SU-DHL-6 (cell line): ENCODE data around the gene LONRF2.

Experiments used
- H2AFZ ChIP-seq: fragments of 200-600 bp; sonication (generic); 2 replicates; pipeline ENCODE4 v1.6.1; 2014; ENCODE audit warnings: low read depth, mild to moderate bottlenecking, moderate library complexity, mixed read lengths, antibody characterized with exemption, low read length; ENCODE audit not compliant: severe bottlenecking
- H3F3A ChIP-seq: fragments of 200-600 bp; shearing (Covaris generic); 2 replicates; pipeline ENCODE4 v1.6.0; 2016; ENCODE audit warnings: antibody characterized with exemption, mild to moderate bottlenecking; ENCODE audit not compliant: insufficient read depth
- H3K27ac ChIP-seq: fragments of 200-600 bp; sonication (generic); 2 replicates; pipeline ENCODE4 v1.5.1; 2016; ENCODE audit warnings: low read depth, mild to moderate bottlenecking, low read length, moderate library complexity, mixed read lengths
- H3K27me3 ChIP-seq: fragments of 200-600 bp; sonication (generic), shearing (Covaris generic); 2 replicates; pipeline ENCODE4 v1.6.0; 2014; ENCODE audit warnings: mild to moderate bottlenecking, low read length
- H3K36me3 ChIP-seq: fragments of 200-600 bp; sonication (generic); 2 replicates; pipeline ENCODE4 v1.6.1; 2014; ENCODE audit warnings: mild to moderate bottlenecking, low read length, mixed read lengths
- H3K4me2 ChIP-seq: fragments of 300-600, 200-600 bp; shearing (Covaris generic), sonication (generic); 2 replicates; pipeline ENCODE4 v1.6.0; 2014; ENCODE audit warnings: low read length, low read depth, mild to moderate bottlenecking; ENCODE audit not compliant: poor library complexity, severe bottlenecking
- H3K4me3 ChIP-seq: fragments of 200-600 bp; sonication (generic); 2 replicates; pipeline ENCODE4 v1.5.1; 2014; ENCODE audit warnings: antibody characterized with exemption, low read length, mild to moderate bottlenecking, mixed read lengths; ENCODE audit not compliant: insufficient read depth, poor library complexity, severe bottlenecking
- H3K79me2 ChIP-seq: fragments of 200-600 bp; sonication (generic); 2 replicates; pipeline ENCODE4 v1.6.1; 2014; ENCODE audit warnings: mild to moderate bottlenecking, low read length, moderate library complexity; ENCODE audit not compliant: insufficient read depth
- H3K9ac ChIP-seq: fragments of 200-600 bp; sonication (generic); 2 replicates; pipeline ENCODE4 v1.7.0; 2014; ENCODE audit warnings: mild to moderate bottlenecking, low read length
- H3K9me2 ChIP-seq: fragments of 200-600 bp; sonication (generic); replicated peaks from 2 replicates; pipeline ENCODE4 v1.6.1; 2014; ENCODE audit warnings: low read length; ENCODE audit not compliant: insufficient read depth
- H3K9me3 ChIP-seq: fragments of 200-600 bp; sonication (generic); 2 replicates; pipeline ENCODE4 v1.6.1; 2014; ENCODE audit warnings: low read length, mixed read lengths; ENCODE audit not compliant: insufficient read depth
- H4K20me1 ChIP-seq: fragments of 200-600 bp; sonication (generic); 2 replicates; pipeline ENCODE4 v1.6.1; 2014; ENCODE audit warnings: low read depth, mild to moderate bottlenecking, antibody characterized with exemption, low read length, moderate library complexity, mixed read lengths
- CTCF ChIP-seq: fragments of 200-600 bp; sonication (generic); IDR thresholded peaks from one replicate; pipeline ENCODE4 v1.5.1; 2017; ENCODE audit warnings: antibody characterized with exemption, mild to moderate bottlenecking, low read length, moderate library complexity; ENCODE audit not compliant: insufficient read depth, poor library complexity, severe bottlenecking
- EZH2phosphoT487 ChIP-seq: fragments of 200-600 bp; sonication (generic), shearing (Covaris generic); conservative IDR thresholded peaks from 2 replicates; pipeline ENCODE4 v1.6.1; 2018; ENCODE audit warnings: mild to moderate bottlenecking, antibody characterized with exemption, low read length, moderate library complexity, mixed read lengths

LONRF2 gene

DNA sequence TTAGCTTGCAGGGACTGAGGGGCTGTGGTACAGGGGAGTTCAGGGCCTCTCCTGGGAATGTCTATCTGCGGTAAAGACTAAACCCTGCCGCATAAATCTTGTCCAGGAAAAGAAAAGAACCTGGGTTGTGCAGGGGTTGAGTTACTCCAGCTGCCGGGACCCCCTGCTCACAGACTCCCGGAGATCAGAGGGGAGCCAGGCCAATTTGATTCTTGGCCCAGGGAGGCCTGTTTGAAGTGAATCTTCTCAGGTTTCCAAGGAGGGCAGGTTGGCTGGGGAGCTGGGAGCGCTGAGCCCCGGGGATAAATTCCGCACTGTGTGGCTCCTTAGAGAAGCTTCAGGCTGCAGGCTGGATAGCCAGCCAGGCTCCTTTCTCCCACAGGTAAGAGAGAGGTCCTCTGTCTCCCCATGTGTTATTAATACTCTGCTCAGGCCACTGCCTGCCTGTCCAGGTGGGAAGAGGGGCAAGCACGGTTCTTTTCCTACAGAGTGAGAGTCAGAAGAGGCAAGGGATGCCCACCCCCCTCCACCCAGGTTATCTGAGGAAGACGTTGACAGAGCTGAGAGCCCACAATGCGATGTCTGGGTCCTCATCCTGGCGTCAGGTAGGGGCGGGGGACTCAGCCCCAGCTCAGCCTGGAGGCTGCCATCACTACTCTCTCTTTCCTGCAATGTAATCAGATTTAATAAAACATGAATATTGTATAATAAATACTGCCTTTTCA lies 82.7 kb downstream of the LONRF2 start:
- no peaks in the 10 kb centered on the region for H3F3A ChIP-seq
- TF ChIP-seq CTCF (no peak), EZH2phosphoT487 (no peak)

GRCh38 chr2:100238471-100238870 lies 83.8 kb downstream of the LONRF2 start:
- Histone ChIP-seq H3K9me3 (no peaks in the 10 kb centered on the region), H2AFZ (no peak overlapping the region), H3F3A (no peaks in the 10 kb centered on the region), H3K9me2 (no peaks in the 10 kb centered on the region), H3K4me3 (no peak overlapping the region), H3K4me2 (no peak overlapping the region), H3K27ac (no peak overlapping the region), H3K79me2 (no peaks in the 10 kb centered on the region), H4K20me1 (no peaks in the 10 kb centered on the region), H3K9ac (no peak overlapping the region), H3K27me3 (no peaks in the 10 kb centered on the region), H3K36me3 (no peaks in the 10 kb centered on the region)
- TF ChIP-seq EZH2phosphoT487: no peak
- no peak for TF ChIP-seq CTCF

More for the DNA sequence above, 82.7 kb downstream of the LONRF2 start:
- no peaks in the 10 kb centered on the region for H3K27me3 ChIP-seq
- H2AFZ ChIP-seq: no peak overlapping the region
- no peaks in the 10 kb centered on the region for H3K79me2 ChIP-seq
- H3K9ac ChIP-seq: no peak overlapping the region
- no peaks in the 10 kb centered on the region for H3K9me2 ChIP-seq
- no peaks in the 10 kb centered on the region for H3K36me3 ChIP-seq
- no peaks in the 10 kb centered on the region for H4K20me1 ChIP-seq
- H3K4me2 ChIP-seq: no peak overlapping the region
- H3K9me3 ChIP-seq: no peaks in the 10 kb centered on the region
- H3K27ac ChIP-seq: no peak overlapping the region
- H3K4me3 ChIP-seq: no peak overlapping the region

DNA sequence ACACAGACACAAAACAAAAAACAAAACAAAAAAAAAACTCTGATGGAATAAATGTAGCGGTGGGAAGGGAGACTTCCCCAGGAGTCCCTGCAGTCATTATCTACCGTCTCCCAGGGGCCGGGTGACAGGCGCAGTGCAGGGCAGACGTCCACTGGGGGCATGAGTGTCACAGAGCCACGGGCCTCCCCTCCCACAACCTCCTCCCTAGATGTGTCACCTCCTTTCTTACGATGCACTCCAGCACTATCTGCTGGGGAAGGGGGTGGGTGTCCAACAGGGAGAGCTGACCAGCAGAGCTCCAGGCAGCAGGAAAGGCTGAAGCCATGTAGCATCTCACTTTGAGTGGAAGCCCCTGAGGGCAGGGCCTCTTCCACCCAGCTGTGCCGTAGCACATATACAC lies 84.5 kb downstream of the LONRF2 start:
- Histone ChIP-seq H3K27ac (no peak overlapping the region), H3K9me3 (no peaks in the 10 kb centered on the region), H3F3A (no peaks in the 10 kb centered on the region), H3K79me2 (no peaks in the 10 kb centered on the region), H3K9me2 (no peaks in the 10 kb centered on the region), H3K36me3 (no peaks in the 10 kb centered on the region), H2AFZ (no peak overlapping the region), H3K4me3 (no peak overlapping the region), H4K20me1 (no peaks in the 10 kb centered on the region), H3K27me3 (no peaks in the 10 kb centered on the region), H3K9ac (no peak overlapping the region), H3K4me2 (no peak overlapping the region)
- no peak for TF ChIP-seq EZH2phosphoT487
- TF ChIP-seq CTCF: no peak
